WTC11 (cell line): ENCODE measurements around the gene BOC. TPM values are rescaled to one million over a fixed set of nuclear protein-coding genes. Genes with fewer than 3 reads are reported as not detected.
A peak's percentile ranks its signal among the peaks of the same experiment; 100 is the strongest.

Experiments
- ATAC-seq: fragments of 200-7000 bp; cut with Tn5 transposase; 2 replicates; pipeline ENCODE4 v1.10.0; 2021; ENCODE audit warnings: mild to moderate bottlenecking, moderate library complexity
- CTCF ChIA-PET: fragments of 300-600 bp; sonication (Branson Sonifier 250); formaldehyde crosslinking; loops from one replicate; lab custom pipeline; 2021; ENCODE audit warnings: antibody characterized with exemption; lab: Charles Lee
- POLR2A ChIA-PET: fragments of 350-600 bp; sonication (Branson Sonifier 250); formaldehyde crosslinking; loops from one replicate; lab custom pipeline; 2021; ENCODE audit warnings: antibody characterized with exemption; lab: Charles Lee
- DNase-seq: peaks from one replicate; pipeline ENCODE4 v3.0.0; 2021; ENCODE audit warnings: low spot score
- H3K27ac Mint-ChIP-seq: 2 replicates; pipeline ENCODE4 v1.8.0; 2021; ENCODE audit warnings: mixed read lengths
- H3K27me3 Mint-ChIP-seq: 2 replicates; pipeline ENCODE4 v1.8.0; 2021; ENCODE audit warnings: low read depth, mild to moderate bottlenecking, moderate library complexity, mixed read lengths
- H3K36me3 Mint-ChIP-seq: 2 replicates; pipeline ENCODE4 v1.8.0; 2021; ENCODE audit warnings: mixed read lengths
- H3K4me1 Mint-ChIP-seq: 2 replicates; pipeline ENCODE4 v1.8.0; 2022; ENCODE audit warnings: mixed read lengths
- H3K4me3 Mint-ChIP-seq: 2 replicates; pipeline ENCODE4 v1.8.0; 2021; ENCODE audit warnings: mild to moderate bottlenecking, moderate library complexity, mixed read lengths
- H3K9me3 Mint-ChIP-seq: 2 replicates; pipeline ENCODE4 v1.8.0; 2021; ENCODE audit warnings: mixed read lengths
- ELF4 ChIP-seq: sonication (generic); formaldehyde crosslinking; IDR thresholded peaks from 2 replicates; pipeline ENCODE4 v1.8.1; 2022; ENCODE audit warnings: low read depth, mild to moderate bottlenecking, moderate library complexity, missing genetic modification reagents
- EMX1 ChIP-seq: fragments of 250-450 bp; sonication (Bioruptor Pico); IDR thresholded peaks from 2 replicates; pipeline ENCODE4 v1.8.0; 2021; ENCODE audit warnings: mild to moderate bottlenecking
- FOXK1 ChIP-seq: sonication (generic); formaldehyde crosslinking; IDR thresholded peaks from 2 replicates; pipeline ENCODE4 v1.8.0; 2022; ENCODE audit warnings: mild to moderate bottlenecking, moderate library complexity, missing genetic modification reagents
- FOXP1 ChIP-seq: sonication (generic); formaldehyde crosslinking; IDR thresholded peaks from 2 replicates; pipeline ENCODE4 v1.8.0; 2022; ENCODE audit warnings: missing genetic modification reagents, mild to moderate bottlenecking, moderate library complexity, borderline replicate concordance
- HMGXB4 ChIP-seq: sonication (generic); formaldehyde crosslinking; IDR thresholded peaks from 2 replicates; pipeline ENCODE4 v1.8.1; 2023; ENCODE audit warnings: mild to moderate bottlenecking, moderate library complexity, missing genetic modification reagents
- NFATC4 ChIP-seq: fragments of 250-450 bp; sonication (Bioruptor Pico); IDR thresholded peaks from 2 replicates; pipeline ENCODE4 v1.9.0; 2021; ENCODE audit warnings: mild to moderate bottlenecking
- NFE2L1 ChIP-seq: sonication (generic); formaldehyde crosslinking; IDR thresholded peaks from 2 replicates; pipeline ENCODE4 v1.8.1; 2023; ENCODE audit warnings: missing genetic modification reagents
- NR2C2 ChIP-seq: sonication (generic); formaldehyde crosslinking; IDR thresholded peaks from 2 replicates; pipeline ENCODE4 v1.8.0; 2022; ENCODE audit warnings: mild to moderate bottlenecking, missing genetic modification reagents
- PREB ChIP-seq: sonication (generic); formaldehyde crosslinking; IDR thresholded peaks from 2 replicates; pipeline ENCODE4 v1.8.1; 2022; ENCODE audit warnings: mild to moderate bottlenecking, missing genetic modification reagents, moderate library complexity, borderline replicate concordance
- RELA ChIP-seq: sonication (generic); formaldehyde crosslinking; IDR thresholded peaks from 2 replicates; pipeline ENCODE4 v1.8.1; 2022; ENCODE audit warnings: missing genetic modification reagents, mild to moderate bottlenecking, borderline replicate concordance
- SMAD4 ChIP-seq: sonication (generic); formaldehyde crosslinking; IDR thresholded peaks from 2 replicates; pipeline ENCODE4 v1.8.0; 2022; ENCODE audit warnings: mild to moderate bottlenecking, missing genetic modification reagents
- TCF7 ChIP-seq: sonication (generic); formaldehyde crosslinking; IDR thresholded peaks from 2 replicates; pipeline ENCODE4 v1.8.0; 2022; ENCODE audit warnings: mild to moderate bottlenecking, low read depth, missing genetic modification reagents, moderate library complexity
- TEAD4 ChIP-seq: sonication (generic); formaldehyde crosslinking; IDR thresholded peaks from 2 replicates; pipeline ENCODE4 v1.8.0; 2022; ENCODE audit warnings: mild to moderate bottlenecking, missing genetic modification reagents
- total RNA-seq: library from RNA; stranded (reverse); gene quantifications from 3 replicates; pipeline ENCODE4 v1.2.3, GENCODE V29; 2021
- TF ChIP-seq, protein P1 (sequence below): sonication (generic); formaldehyde crosslinking; IDR thresholded peaks from 2 replicates; pipeline ENCODE4 v1.8.1; 2022; ENCODE audit warnings: low read depth, missing genetic modification reagents, borderline replicate concordance
- TF ChIP-seq, protein P2 (sequence below): sonication (generic); formaldehyde crosslinking; IDR thresholded peaks from 2 replicates; pipeline ENCODE4 v1.8.1; 2023; ENCODE audit warnings: mild to moderate bottlenecking, missing genetic modification reagents, moderate library complexity
- TF ChIP-seq, protein P3 (sequence below): fragments of 250-450 bp; sonication (Bioruptor Pico); IDR thresholded peaks from 2 replicates; pipeline ENCODE4 v1.9.0; 2021; ENCODE audit warnings: mild to moderate bottlenecking
- TF ChIP-seq, protein P4 (sequence below): sonication (generic); formaldehyde crosslinking; IDR thresholded peaks from 2 replicates; pipeline ENCODE4 v1.8.1; 2022; ENCODE audit warnings: mild to moderate bottlenecking, moderate library complexity, missing genetic modification reagents
- TF ChIP-seq, protein P5 (sequence below): sonication (generic); formaldehyde crosslinking; IDR thresholded peaks from 2 replicates; pipeline ENCODE4 v1.8.0; 2022; ENCODE audit warnings: mild to moderate bottlenecking, missing genetic modification reagents
- TF ChIP-seq, protein P6 (sequence below): sonication (generic); formaldehyde crosslinking; IDR thresholded peaks from 2 replicates; pipeline ENCODE4 v1.8.1; 2022; ENCODE audit warnings: low read depth, mild to moderate bottlenecking, moderate library complexity, missing genetic modification reagents, borderline replicate concordance

Gene BOC
- total RNA-seq, 1 experiment from 2014 or later: 8.0 TPM

GRCh38 chr3:113174304-113174703 lies 37.1 kb upstream of the BOC start (continued):
- no peak for TF ChIP-seq HMGXB4 (CRISPR knock-in tag)
- TF ChIP-seq, protein P1, sequence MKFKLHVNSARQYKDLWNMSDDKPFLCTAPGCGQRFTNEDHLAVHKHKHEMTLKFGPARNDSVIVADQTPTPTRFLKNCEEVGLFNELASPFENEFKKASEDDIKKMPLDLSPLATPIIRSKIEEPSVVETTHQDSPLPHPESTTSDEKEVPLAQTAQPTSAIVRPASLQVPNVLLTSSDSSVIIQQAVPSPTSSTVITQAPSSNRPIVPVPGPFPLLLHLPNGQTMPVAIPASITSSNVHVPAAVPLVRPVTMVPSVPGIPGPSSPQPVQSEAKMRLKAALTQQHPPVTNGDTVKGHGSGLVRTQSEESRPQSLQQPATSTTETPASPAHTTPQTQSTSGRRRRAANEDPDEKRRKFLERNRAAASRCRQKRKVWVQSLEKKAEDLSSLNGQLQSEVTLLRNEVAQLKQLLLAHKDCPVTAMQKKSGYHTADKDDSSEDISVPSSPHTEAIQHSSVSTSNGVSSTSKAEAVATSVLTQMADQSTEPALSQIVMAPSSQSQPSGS (CRISPR knock-in tag): no peak
- TF ChIP-seq ELF4 (CRISPR knock-in tag): no peak
- TF ChIP-seq EMX1 (CRISPR knock-in tag): no peak
- no peak for TF ChIP-seq FOXP1 (CRISPR knock-in tag)

- ATAC-seq (peak; percentile 52; the same call in 1 of the 2 replicates), DNase-seq (no peak)
- Mint-ChIP-seq H3K4me1 (peaks cover 11% of the 10 kb centered on the region), H3K27ac (peak overlapping the region; percentile 2; the same call in 1 of the 2 replicates), H3K36me3 (no peaks in the 10 kb centered on the region), H3K27me3 (no peaks in the 10 kb centered on the region; the same call in 1 of the 2 replicates), H3K4me3 (no peak overlapping the region), H3K9me3 (peaks cover 5% of the 10 kb centered on the region)
- TF ChIP-seq, protein P2, sequence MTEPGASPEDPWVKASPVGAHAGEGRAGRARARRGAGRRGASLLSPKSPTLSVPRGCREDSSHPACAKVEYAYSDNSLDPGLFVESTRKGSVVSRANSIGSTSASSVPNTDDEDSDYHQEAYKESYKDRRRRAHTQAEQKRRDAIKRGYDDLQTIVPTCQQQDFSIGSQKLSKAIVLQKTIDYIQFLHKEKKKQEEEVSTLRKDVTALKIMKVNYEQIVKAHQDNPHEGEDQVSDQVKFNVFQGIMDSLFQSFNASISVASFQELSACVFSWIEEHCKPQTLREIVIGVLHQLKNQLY (CRISPR knock-in tag): no peak
- TF ChIP-seq, protein P3, sequence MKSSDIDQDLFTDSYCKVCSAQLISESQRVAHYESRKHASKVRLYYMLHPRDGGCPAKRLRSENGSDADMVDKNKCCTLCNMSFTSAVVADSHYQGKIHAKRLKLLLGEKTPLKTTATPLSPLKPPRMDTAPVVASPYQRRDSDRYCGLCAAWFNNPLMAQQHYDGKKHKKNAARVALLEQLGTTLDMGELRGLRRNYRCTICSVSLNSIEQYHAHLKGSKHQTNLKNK: no peak
- no peak for TF ChIP-seq SMAD4 (CRISPR knock-in tag)
- TF ChIP-seq, protein P4, sequence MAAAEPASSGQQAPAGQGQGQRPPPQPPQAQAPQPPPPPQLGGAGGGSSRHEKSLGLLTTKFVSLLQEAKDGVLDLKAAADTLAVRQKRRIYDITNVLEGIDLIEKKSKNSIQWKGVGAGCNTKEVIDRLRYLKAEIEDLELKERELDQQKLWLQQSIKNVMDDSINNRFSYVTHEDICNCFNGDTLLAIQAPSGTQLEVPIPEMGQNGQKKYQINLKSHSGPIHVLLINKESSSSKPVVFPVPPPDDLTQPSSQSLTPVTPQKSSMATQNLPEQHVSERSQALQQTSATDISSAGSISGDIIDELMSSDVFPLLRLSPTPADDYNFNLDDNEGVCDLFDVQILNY: no peak
- TF ChIP-seq, protein P5, sequence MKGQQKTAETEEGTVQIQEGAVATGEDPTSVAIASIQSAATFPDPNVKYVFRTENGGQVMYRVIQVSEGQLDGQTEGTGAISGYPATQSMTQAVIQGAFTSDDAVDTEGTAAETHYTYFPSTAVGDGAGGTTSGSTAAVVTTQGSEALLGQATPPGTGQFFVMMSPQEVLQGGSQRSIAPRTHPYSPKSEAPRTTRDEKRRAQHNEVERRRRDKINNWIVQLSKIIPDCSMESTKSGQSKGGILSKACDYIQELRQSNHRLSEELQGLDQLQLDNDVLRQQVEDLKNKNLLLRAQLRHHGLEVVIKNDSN (CRISPR knock-in tag): no peak
- TF ChIP-seq EMX1 (CRISPR knock-in tag): no peak
- TF ChIP-seq TCF7 (CRISPR knock-in tag): no peak
- TF ChIP-seq PREB (CRISPR knock-in tag): no peak
- TF ChIP-seq TEAD4: no peak
- TF ChIP-seq NR2C2: no peak
- no peak for TF ChIP-seq FOXK1 (CRISPR knock-in tag)
- no peak for TF ChIP-seq NFATC4 (CRISPR knock-in tag)
- no peak for TF ChIP-seq RELA (CRISPR knock-in tag)
- TF ChIP-seq, protein P6, sequence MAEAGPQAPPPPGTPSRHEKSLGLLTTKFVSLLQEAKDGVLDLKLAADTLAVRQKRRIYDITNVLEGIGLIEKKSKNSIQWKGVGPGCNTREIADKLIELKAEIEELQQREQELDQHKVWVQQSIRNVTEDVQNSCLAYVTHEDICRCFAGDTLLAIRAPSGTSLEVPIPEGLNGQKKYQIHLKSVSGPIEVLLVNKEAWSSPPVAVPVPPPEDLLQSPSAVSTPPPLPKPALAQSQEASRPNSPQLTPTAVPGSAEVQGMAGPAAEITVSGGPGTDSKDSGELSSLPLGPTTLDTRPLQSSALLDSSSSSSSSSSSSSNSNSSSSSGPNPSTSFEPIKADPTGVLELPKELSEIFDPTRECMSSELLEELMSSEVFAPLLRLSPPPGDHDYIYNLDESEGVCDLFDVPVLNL (CRISPR knock-in tag): no peak
- TF ChIP-seq NFE2L1 (CRISPR knock-in tag): no peak
- CTCF ChIA-PET: no interaction called here
- POLR2A ChIA-PET: no interaction called here
Observed at GRCh38 chr3:113174801-113175485, 36.4 kb upstream of the BOC start.
